NCI-H1105 (cell line): ENCODE data around the gene SNX19.
A peak's percentile ranks its signal among the peaks of the same experiment; 100 is the strongest.
"Not testable (repeated sequence)": the region's sequence is repeated elsewhere in the genome, so short reads cannot be mapped to it uniquely, and the experiment has no call there.

Experiments
- DNase-seq: peaks from one replicate; lab custom pipeline; 2025; lab: John Stamatoyannopoulos, UW

Gene SNX19

GRCh38 chr11:130872981-130873380, 43.3 kb downstream of the SNX19 start:
- DNase-seq = no peak

DNA sequence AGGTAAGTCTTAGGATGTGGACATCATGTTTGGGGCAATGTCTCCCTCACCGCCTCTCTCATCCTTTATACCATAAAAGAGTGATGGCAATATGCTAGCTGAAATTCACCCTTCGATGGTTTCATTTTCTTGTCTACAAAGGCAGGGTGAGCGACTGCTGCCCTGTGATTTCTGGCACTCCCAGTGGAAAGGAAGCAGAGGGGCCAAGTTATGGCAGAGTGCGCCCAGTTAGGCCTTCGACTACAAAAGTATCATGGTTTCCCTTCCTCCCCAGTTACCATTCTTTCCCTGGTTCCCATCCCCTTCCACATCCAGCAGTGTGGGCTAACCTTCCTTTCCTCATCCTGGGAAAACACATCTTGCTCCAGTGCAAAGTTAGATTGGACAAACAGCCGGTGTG, 43.8 kb downstream of the SNX19 start:
- no peak for DNase-seq

GRCh38 chr11:130872102-130872501, 44.2 kb downstream of the SNX19 start:
- no peak for DNase-seq

DNA sequence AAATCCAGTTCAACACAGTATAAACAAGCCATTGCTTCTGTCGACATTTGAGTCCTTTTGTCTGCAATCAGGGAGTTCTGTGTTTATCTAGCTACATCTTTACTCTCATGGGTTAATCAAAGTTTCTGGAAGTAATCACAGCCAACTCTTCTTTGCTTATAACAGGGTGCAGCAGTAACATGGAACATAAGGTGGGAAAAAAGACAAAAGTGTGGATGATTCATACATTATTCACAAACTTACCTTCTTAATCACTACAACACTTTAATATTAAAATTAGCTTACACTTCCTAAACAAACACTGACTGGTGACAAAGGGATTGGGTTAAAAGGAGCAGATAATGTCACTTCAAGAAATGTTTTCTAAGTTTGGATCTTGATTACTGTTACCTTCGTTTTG, 44.7 kb downstream of the SNX19 start:
- DNase-seq = no peak

- DNase-seq = no peak
Observed at GRCh38 chr11:130868721-130869390, 47.4 kb downstream of the SNX19 start.

DNA sequence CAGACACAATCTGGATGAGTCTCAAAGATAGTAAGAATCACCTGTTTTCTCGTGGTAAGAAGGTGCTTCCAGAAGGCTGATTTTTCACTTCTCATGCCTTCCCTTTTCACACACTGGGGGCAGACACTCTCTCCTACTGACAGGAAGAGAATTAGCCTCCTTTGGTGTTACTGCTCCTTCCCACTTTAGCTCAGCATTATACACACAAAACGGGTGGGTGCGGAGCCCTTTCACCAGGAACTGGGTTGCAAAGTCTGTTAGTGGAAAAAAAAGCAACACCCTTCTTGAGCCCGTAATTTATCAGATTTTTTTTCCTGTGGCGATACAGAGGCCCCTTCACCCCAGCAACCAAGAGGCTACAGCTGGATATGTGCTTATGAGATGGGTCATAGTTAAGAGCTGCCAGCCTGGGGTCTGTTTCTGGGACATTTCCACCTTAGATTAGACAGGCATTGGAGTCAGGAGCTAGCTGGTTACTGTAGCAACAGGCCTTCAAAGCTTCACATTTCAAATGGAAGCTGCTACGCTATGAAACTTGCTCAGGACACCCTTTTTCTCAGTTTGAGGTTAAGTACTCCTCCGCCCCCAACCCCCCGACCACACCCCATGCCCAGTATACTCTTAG, 48.1 kb downstream of the SNX19 start:
- DNase-seq = no peak

GRCh38 chr11:130866831-130867230, 49.4 kb downstream of the SNX19 start:
- no peak for DNase-seq

DNA sequence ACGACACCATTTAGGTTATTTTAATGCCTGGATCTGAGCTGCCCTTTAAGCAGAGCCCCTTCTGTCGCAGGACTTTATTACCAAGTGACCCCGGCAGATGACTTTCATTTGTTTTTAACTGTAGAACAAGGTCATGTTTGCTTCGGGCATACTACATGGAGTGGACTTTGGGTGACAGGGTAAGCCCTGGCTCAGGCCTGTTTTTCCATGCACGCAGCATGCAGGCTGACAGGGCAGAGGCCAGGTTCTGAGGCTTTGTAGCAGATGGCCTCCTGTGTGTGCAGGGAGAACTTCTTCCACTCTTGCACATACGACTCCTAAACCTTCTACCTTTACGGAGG, 50.5 kb downstream of the SNX19 start:
- no peak for DNase-seq

GRCh38 chr11:130865091-130865773, 51.0 kb downstream of the SNX19 start:
- no peak for DNase-seq

DNA sequence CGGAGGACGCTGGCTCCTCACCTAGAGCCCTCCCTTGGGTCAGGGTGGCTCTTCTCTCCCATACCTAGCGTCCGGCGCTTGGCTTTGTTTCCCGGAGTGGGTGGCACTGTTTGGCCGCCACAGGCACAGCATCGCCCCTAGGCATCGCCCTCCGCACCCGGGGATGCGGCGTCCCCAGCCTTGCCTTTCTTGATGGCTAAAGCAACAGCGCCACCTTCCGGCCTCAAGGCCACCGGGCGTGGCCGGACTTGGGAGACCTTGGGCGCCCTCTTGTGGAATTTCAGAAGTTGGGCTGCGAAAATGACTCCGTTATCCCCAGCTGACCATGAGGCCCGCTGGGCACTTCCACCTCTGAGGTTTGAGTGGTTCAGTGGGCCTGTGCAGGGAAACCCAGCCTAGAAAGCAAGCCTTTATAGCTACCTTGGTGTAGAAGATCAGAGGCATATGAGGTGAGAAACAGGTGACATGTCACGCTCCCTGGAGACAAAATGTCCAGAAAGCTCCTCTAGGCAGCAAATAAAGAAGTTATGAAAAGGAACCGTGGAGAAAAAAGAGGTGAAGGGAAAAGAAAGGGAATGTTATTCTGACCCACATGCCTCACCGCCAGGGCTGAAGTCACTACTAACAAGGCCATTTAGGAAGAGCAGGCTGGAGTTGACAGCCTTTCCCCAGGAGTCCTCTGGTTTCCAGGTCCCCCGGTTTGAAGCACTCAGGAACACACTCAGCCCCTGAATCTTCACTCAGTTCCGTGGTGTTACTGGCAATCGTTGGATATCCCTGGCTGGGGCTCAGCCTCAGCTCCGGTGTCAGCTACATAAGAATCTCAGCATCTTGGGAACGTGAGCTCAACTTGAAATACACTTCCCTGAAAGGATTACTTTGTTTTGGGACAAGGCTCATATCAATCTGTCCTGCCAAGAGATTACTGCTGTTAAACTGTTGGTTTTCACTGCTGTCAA, 54.1 kb downstream of the SNX19 start:
- DNase-seq = peak; percentile 96

GRCh38 chr11:130861283-130861682, 55.0 kb downstream of the SNX19 start:
- DNase-seq = no peak

DNA sequence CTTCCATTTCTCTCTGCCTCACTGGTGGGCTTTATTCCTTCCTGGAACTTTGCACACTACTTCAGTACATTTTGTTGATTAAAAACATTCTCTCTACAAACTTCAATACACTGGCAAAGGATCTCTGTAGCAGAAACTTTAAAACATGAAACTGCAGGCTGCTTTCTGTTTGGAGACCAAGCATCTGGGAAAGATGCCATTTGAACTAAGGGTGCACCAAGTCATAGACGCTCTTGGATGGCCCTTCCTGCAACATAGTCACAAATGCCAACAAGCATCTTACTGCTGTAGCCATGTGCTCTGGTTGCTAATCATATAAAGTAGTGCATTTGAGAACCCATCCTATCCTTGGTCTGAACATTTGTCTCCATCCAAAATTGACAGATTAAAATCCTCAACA, 56.4 kb downstream of the SNX19 start:
- no peak for DNase-seq

- DNase-seq = no peak
Observed at GRCh38 chr11:130858215-130858614, 58.1 kb downstream of the SNX19 start.

DNA sequence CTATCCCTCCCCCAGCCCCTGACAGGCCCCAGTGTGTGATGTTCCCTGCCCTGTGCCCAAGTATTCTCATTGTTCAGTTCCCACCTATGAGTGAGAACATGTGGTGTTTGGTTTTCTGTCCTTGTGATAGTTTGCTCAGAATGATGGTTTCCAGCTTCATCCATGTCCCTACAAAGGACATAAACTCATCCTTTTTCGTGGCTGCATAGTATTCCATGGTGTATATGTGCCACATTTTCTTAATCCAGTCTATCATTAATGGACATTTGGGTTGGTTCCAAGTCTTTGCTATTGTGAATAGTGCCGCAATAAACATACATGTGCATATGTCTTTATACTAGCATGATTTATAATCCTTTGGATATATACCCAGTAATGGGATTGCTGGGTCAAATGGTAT, 60.6 kb downstream of the SNX19 start:
- DNase-seq = not testable (repeated sequence)

DNA sequence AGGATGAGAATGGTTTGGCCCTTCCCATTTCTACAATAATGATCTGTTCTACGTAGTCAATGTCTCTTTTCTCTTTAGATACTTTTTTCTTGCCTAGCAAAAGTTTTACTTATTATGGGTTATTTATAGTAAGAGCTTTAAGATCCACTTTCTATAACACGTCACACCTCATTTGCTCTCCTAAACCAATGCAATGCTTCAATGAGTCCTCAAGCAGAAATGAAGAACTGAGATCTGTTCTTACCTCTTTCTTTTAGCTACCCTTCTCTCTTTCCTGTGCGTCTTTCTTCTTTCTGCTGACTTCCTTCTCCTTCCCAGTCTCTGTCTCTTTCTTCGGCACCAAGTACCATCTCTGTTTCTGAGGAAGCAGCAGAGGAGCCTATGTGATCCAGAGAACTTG, 61.8 kb downstream of the SNX19 start:
- no peak for DNase-seq

DNA sequence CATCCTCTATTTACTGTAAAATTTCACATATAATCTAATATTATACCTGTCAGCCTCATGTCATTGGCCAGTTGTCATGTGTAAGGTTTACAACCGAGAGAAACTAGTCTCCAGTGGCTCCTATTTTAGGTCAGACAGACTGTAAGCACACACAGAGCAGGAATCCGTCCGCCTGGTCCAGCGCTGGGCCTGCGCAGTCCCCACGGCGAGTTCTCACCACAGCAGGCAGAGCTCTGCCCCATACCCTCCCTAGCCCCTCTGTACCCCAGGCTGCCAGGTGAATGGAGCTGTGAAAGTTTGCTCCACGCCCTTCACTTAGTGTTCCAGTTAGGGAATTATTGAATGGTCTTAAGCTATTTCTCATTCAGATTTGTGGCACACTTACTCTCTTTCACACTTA, 63.7 kb downstream of the SNX19 start:
- no peak for DNase-seq

GRCh38 chr11:130850185-130850944, 65.9 kb downstream of the SNX19 start:
- no peak for DNase-seq

- no peak for DNase-seq
Observed at GRCh38 chr11:130849215-130849568, 67.1 kb downstream of the SNX19 start.

- DNase-seq = no peak
Observed at GRCh38 chr11:130848361-130849214, 67.7 kb downstream of the SNX19 start.

GRCh38 chr11:130847517-130847916, 68.8 kb downstream of the SNX19 start:
- no peak for DNase-seq

DNA sequence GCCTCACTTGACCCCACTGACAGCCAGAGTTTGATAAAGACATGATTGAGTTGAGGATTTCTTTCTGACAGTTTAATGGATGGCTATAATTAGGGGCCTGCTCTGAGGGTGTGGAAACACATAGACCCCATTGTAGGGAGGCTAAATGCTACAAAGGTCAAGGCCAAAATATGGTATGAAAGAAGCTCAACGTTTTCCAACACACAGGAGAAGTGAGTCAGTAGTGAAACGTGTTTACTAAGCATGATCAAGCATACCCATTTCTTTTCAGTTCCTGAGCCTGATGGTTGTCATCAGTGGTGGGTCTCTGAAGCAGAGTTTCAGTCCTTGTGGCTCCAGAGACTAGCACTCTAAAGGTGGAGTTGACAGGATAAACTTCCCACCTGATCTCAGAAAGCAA, 69.7 kb downstream of the SNX19 start:
- DNase-seq = no peak
